ENCODE measurements around the gene FFAR4. TPM values are rescaled to one million over a fixed set of nuclear protein-coding genes. Genes with fewer than 3 reads are reported as not detected.

The FFAR4 gene
- total RNA-seq, 2 experiments from 2014 or later, result not detected

DNA sequence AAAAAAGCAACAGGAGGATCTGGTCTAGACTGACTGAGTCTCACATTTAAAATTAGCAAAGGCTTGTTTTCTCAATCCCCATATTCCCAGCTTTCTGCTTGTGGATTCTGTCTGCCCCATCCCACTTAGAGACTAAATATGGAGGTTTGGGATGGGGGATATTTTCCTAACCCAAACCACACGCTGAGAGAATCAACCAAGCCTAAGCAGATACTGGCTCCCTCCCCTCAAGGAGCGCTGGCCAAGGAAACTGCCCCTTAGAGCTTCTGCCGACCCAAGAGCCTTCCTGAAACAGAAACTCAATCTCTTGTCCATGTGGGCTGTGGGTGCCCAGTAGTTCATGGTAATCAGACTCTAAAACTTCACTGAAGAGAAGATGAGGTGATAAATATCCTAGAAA is 3.9 kb downstream of the FFAR4 start:
- Mint-ChIP-seq H3K36me3 (ENCODE audit: low read depth) (no peaks in the 10 kb centered on the region), H3K27ac (no peak overlapping the region), H3K27me3 (peaks cover 76% of the 10 kb centered on the region), H3K9me3 (no peaks in the 10 kb centered on the region), H3K4me1 (ENCODE audit: low read depth) (peaks cover 12% of the 10 kb centered on the region), H3K4me3 (no peak overlapping the region)
- Histone ChIP-seq H3K9me3 (ENCODE audit: control insufficient read depth in 1 of 2, insufficient read depth in 1 of 2, low read length in 2 of 2) (peaks cover 0 to 4% of the 10 kb centered on the region in 2 experiments), H3K4me1 (ENCODE audit: insufficient read depth, low read length) (peaks cover 4% of the 10 kb centered on the region), H3K4me3 (ENCODE audit: low read length) (no peak overlapping the region), H3K27ac (ENCODE audit: low read depth in 1 of 2, low read length in 2 of 2) (no peak overlapping the region), H3K27me3 (ENCODE audit: control insufficient read depth in 1 of 2, insufficient read depth in 2 of 2, low read length in 2 of 2) (peaks cover 31 to 36% of the 10 kb centered on the region in 2 experiments), H3K36me3 (ENCODE audit: insufficient read depth, low read length) (no peaks in the 10 kb centered on the region)
- no peak for ATAC-seq (ENCODE audit: poor library complexity)
- ChIA-PET CTCF (no interaction called here), POLR2A (no interaction called here)
- DNase-seq, result no peak
- no peak for TF ChIP-seq CTCF (IDR thresholded peaks at IDR 0.05)
- intact Hi-C loops (cut with DNase I, micrococcal nuclease), result no loop called here

GRCh38 chr10:93572606-93573005 is 6.1 kb downstream of the FFAR4 start:
- ChIA-PET CTCF (no interaction called here), POLR2A (no interaction called here)
- H3K27ac ChIP-seq (ENCODE audit: low read depth in 1 of 2, low read length in 2 of 2), result no peak overlapping the region
- no peaks in the 10 kb centered on the region for H3K36me3 Mint-ChIP-seq (ENCODE audit: low read depth)
- no peak overlapping the region for H3K4me3 ChIP-seq (ENCODE audit: low read length)
- peaks cover 4% of the 10 kb centered on the region for H3K4me1 ChIP-seq (ENCODE audit: insufficient read depth, low read length)
- peaks cover 18 to 27% of the 10 kb centered on the region in 2 experiments for H3K27me3 ChIP-seq (ENCODE audit: control insufficient read depth in 1 of 2, insufficient read depth in 2 of 2, low read length in 2 of 2)
- H3K4me1 Mint-ChIP-seq (ENCODE audit: low read depth), result peaks cover 12% of the 10 kb centered on the region
- no peaks in the 10 kb centered on the region for H3K36me3 ChIP-seq (ENCODE audit: insufficient read depth, low read length)
- peaks cover 60% of the 10 kb centered on the region for H3K27me3 Mint-ChIP-seq
- TF ChIP-seq CTCF (IDR thresholded peaks at IDR 0.05), result no peak
- H3K4me3 Mint-ChIP-seq, result no peak overlapping the region
- H3K9me3 ChIP-seq (ENCODE audit: control insufficient read depth in 1 of 2, insufficient read depth in 1 of 2, low read length in 2 of 2), result no peaks in the 10 kb centered on the region
- H3K27ac Mint-ChIP-seq, result no peak overlapping the region
- ATAC-seq (ENCODE audit: poor library complexity) (no peak), DNase-seq (no peak)
- H3K9me3 Mint-ChIP-seq, result no peaks in the 10 kb centered on the region
- intact Hi-C loops (cut with DNase I, micrococcal nuclease), result no loop called here

DNA sequence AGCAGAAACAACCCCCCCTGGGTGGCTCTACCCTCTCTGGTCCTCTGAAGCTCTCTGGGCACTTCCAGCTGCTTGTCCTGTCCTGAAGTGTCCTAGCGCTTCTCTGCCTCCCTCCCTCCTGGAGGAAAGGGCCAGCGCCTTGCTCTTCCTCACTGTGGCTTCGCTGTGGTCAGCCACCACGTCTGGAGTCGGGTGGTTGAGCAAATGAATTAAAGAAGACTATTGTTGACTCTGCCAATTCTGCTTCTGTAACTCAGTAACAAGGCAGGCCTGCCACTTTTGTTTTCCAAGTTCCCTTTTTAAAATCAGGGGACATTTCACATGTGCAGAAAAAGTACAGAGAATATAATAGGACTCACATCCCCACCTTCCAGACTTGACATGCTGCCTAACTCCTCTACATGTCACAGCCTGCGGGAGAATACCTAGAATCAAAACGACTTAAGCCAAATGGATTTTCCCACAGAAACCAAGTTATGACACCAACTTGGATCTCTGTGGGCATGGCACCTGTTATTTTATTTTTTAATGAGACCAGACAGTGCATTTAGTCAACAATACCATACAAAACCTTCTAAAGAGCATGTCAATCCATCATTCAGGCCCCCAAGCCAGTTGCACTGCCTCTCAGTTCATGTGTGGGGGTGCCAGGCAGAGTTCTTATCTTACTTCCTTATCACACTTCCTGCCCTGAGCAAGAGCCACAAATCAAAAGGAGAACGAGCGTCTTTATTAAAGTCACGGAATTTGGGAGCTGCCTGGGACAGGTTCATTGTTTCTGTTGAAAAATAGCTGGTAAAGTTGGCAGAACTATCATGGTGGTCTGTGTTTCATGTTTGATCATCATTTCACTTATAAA is 6.8 kb downstream of the FFAR4 start:
- no peak for ATAC-seq (ENCODE audit: poor library complexity)
- Histone ChIP-seq H3K9me3 (ENCODE audit: control insufficient read depth in 1 of 2, insufficient read depth in 1 of 2, low read length in 2 of 2) (no peaks in the 10 kb centered on the region), H3K27me3 (ENCODE audit: control insufficient read depth in 1 of 2, insufficient read depth in 2 of 2, low read length in 2 of 2) (peaks cover 11 to 21% of the 10 kb centered on the region in 2 experiments), H3K4me3 (ENCODE audit: low read length) (no peak overlapping the region), H3K4me1 (ENCODE audit: insufficient read depth, low read length) (peaks cover 4% of the 10 kb centered on the region), H3K27ac (ENCODE audit: low read depth in 1 of 2, low read length in 2 of 2) (no peak overlapping the region), H3K36me3 (ENCODE audit: insufficient read depth, low read length) (no peaks in the 10 kb centered on the region)
- no peak for TF ChIP-seq CTCF (IDR thresholded peaks at IDR 0.05)
- peaks cover 57% of the 10 kb centered on the region for H3K27me3 Mint-ChIP-seq
- H3K27ac Mint-ChIP-seq, result no peak overlapping the region
- no peak for DNase-seq
- H3K36me3 Mint-ChIP-seq (ENCODE audit: low read depth), result no peaks in the 10 kb centered on the region
- H3K4me3 Mint-ChIP-seq, result no peak overlapping the region
- no peaks in the 10 kb centered on the region for H3K9me3 Mint-ChIP-seq
- H3K4me1 Mint-ChIP-seq (ENCODE audit: low read depth), result peaks cover 12% of the 10 kb centered on the region
- POLR2A ChIA-PET, result no interaction called here
- CTCF ChIA-PET, result no interaction called here
- intact Hi-C loops (cut with DNase I, micrococcal nuclease), result no loop called here
